HL-60 (cell line): ENCODE data around the gene LMBR1.

Experiments
- DNase-seq, 2 experiments: peaks; one replicate each; pipeline ENCODE4 v3.0.0-alpha.2; 2010 to 2020; ENCODE audit warnings: low read depth in 1 of 2, low spot score in 1 of 2
- H3K27ac ChIP-seq: fragments of 250-450 bp; sonication (Bioruptor Pico); replicated peaks from 2 replicates; pipeline ENCODE4 v1.5.1; 2020; ENCODE audit warnings: mild to moderate bottlenecking, moderate library complexity
- H3K27me3 ChIP-seq: fragments of 250-450 bp; sonication (Bioruptor Pico); 2 replicates; pipeline ENCODE4 v1.5.1; 2021; ENCODE audit warnings: mild to moderate bottlenecking, moderate library complexity; ENCODE audit not compliant: insufficient read depth, poor library complexity, severe bottlenecking
- H3K4me3 ChIP-seq: replicated peaks from 2 replicates; pipeline ENCODE4 v1.5.1; 2011; ENCODE audit warnings: mild to moderate bottlenecking, control low read depth, low read length; ENCODE audit not compliant: insufficient read depth
- CTCF ChIP-seq: IDR thresholded peaks from one replicate; pipeline ENCODE4 v1.5.1; 2011; ENCODE audit warnings: low read length, control low read depth, inconsistent platforms; ENCODE audit not compliant: insufficient read depth
- GABPA ChIP-seq: IDR thresholded peaks from 2 replicates; pipeline ENCODE4 v1.6.1; 2012; ENCODE audit warnings: low read depth
- POLR2AphosphoS5 ChIP-seq: IDR thresholded peaks from 2 replicates; pipeline ENCODE4 v1.6.1; 2012; ENCODE audit warnings: low read depth
- REST ChIP-seq: IDR thresholded peaks from 2 replicates; pipeline ENCODE4 v1.6.1; 2012; ENCODE audit warnings: low read depth; ENCODE audit not compliant: insufficient replicate concordance
- SPI1 ChIP-seq: IDR thresholded peaks from 2 replicates; pipeline ENCODE4 v1.6.1; 2012; ENCODE audit warnings: low read depth, mild to moderate bottlenecking, borderline replicate concordance

LMBR1 gene

GRCh38 chr7:156654511-156655234, 238.3 kb downstream of the LMBR1 start:
- TF ChIP-seq REST = no peak
- no peak overlapping the region for H3K27ac ChIP-seq
- DNase-seq = no peak
- no peaks in the 10 kb centered on the region for H3K27me3 ChIP-seq
- H3K4me3 ChIP-seq = no peak overlapping the region

GRCh38 chr7:156652886-156653568, 240.0 kb downstream of the LMBR1 start:
- TF ChIP-seq POLR2AphosphoS5 (no peak), CTCF (no peak), GABPA (no peak), SPI1 (no peak), REST (no peak)
- Histone ChIP-seq H3K27ac (no peak overlapping the region), H3K27me3 (no peaks in the 10 kb centered on the region), H3K4me3 (no peak overlapping the region)
- DNase-seq = no peak

- Histone ChIP-seq H3K27ac (no peak overlapping the region), H3K27me3 (no peaks in the 10 kb centered on the region)
These were observed 241.5 kb downstream of the LMBR1 start for GRCh38 chr7:156651474-156651873.

More at GRCh38 chr7:156651474-156651873, 241.5 kb downstream of the LMBR1 start:
- no peak for DNase-seq
- H3K4me3 ChIP-seq = no peak overlapping the region
- no peak for TF ChIP-seq CTCF
- no peak for TF ChIP-seq SPI1
- no peak for TF ChIP-seq GABPA
- no peak for TF ChIP-seq POLR2AphosphoS5
- no peak for TF ChIP-seq REST
